Transverse colon (tissue), 3 donors: ENCODE measurements around the gene LAMA3.

Source experiments
- CTCF ChIP-seq, 5 experiments: fragments of 200-600 bp in 3 of 5; fragments of 450-650 bp in 2 of 5; sonication (generic) in 3 of 5; IDR thresholded peaks; 1 replicate in 2 of 5; 2 replicates in 3 of 5; pipeline ENCODE4 v1.5.1; 2016 to 2017; ENCODE audit warnings: antibody characterized with exemption in 5 of 5, inconsistent platforms in 3 of 5, mild to moderate bottlenecking in 2 of 5, moderate library complexity in 1 of 5
- EP300 ChIP-seq: sonication (generic); formaldehyde crosslinking; IDR thresholded peaks from one replicate; pipeline ENCODE4 v1.6.1; 2017; ENCODE audit warnings: antibody characterized with exemption, low read depth

- TF ChIP-seq CTCF (IDR thresholded peaks at IDR 0.05) (no peak), EP300 (no peak)
These were observed 243.3 kb downstream of the LAMA3 start for GRCh38 chr18:23932385-23933067.
